H9 (cell line): Measurements from ENCODE around the gene ZSCAN29. TPM values are rescaled to one million over a fixed set of nuclear protein-coding genes. Genes with fewer than 3 reads are reported as not detected.

Source experiments
- DNase-seq: peaks from one replicate; pipeline ENCODE4 v3.0.0-alpha.2; 2017
- H2AFZ ChIP-seq: one replicate; pipeline ENCODE4 v1.6.1; 2013; ENCODE audit warnings: mild to moderate bottlenecking, low read length, control low read depth, moderate library complexity
- H2AK5ac ChIP-seq: 2 replicates; pipeline ENCODE4 v1.6.1; 2013; ENCODE audit warnings: low read length, control low read depth, mixed read lengths; ENCODE audit not compliant: insufficient read length
- H2BK120ac ChIP-seq: one replicate; pipeline ENCODE4 v1.6.1; 2013; ENCODE audit warnings: low read depth, mild to moderate bottlenecking, low read length, control low read depth, inconsistent platforms; ENCODE audit not compliant: poor library complexity, severe bottlenecking
- H2BK12ac ChIP-seq: 2 replicates; pipeline ENCODE4 v1.6.1; 2013; ENCODE audit warnings: low read length, control low read depth, mixed read lengths, low read depth; ENCODE audit not compliant: insufficient read length
- H2BK15ac ChIP-seq: 2 replicates; pipeline ENCODE4 v1.6.1; 2013; ENCODE audit warnings: low read depth, low read length, control low read depth
- H2BK20ac ChIP-seq: one replicate; pipeline ENCODE4 v1.6.1; 2013; ENCODE audit warnings: low read depth, mild to moderate bottlenecking, low read length, control low read depth, inconsistent platforms; ENCODE audit not compliant: poor library complexity, severe bottlenecking
- H2BK5ac ChIP-seq: 2 replicates; pipeline ENCODE4 v1.6.1; 2013; ENCODE audit warnings: low read length, control low read depth, mixed read lengths; ENCODE audit not compliant: insufficient read length
- H3K14ac ChIP-seq: 2 replicates; pipeline ENCODE4 v1.6.1; 2013; ENCODE audit warnings: low read length, control low read depth; ENCODE audit not compliant: insufficient read depth
- H3K18ac ChIP-seq: 2 replicates; pipeline ENCODE4 v1.6.1; 2013; ENCODE audit warnings: low read depth, mild to moderate bottlenecking, mixed read lengths, low read length, control low read depth; ENCODE audit not compliant: insufficient read length
- H3K23ac ChIP-seq: 2 replicates; pipeline ENCODE4 v1.6.1; 2013; ENCODE audit warnings: low read length, control low read depth, mixed read lengths, low read depth; ENCODE audit not compliant: insufficient read length
- H3K23me2 ChIP-seq: 2 replicates; pipeline ENCODE4 v1.6.1; 2013; ENCODE audit warnings: low read depth, mild to moderate bottlenecking, mixed read lengths, low read length, control low read depth; ENCODE audit not compliant: insufficient read length, poor library complexity, severe bottlenecking
- H3K27ac ChIP-seq: 2 replicates; pipeline ENCODE4 v1.5.1; 2013; ENCODE audit warnings: low read length, control low read depth, mixed read lengths, low read depth; ENCODE audit not compliant: insufficient read length
- H3K27me3 ChIP-seq: 2 replicates; pipeline ENCODE4 v1.6.1; 2013; ENCODE audit warnings: low read length, control low read depth, inconsistent platforms; ENCODE audit not compliant: insufficient read depth
- H3K4ac ChIP-seq: 2 replicates; pipeline ENCODE4 v1.6.1; 2013; ENCODE audit warnings: low read depth, mild to moderate bottlenecking, control low read depth, inconsistent platforms, low read length, moderate library complexity
- H3K4me1 ChIP-seq: 2 replicates; pipeline ENCODE4 v1.6.1; 2013; ENCODE audit warnings: low read length, control low read depth, inconsistent platforms; ENCODE audit not compliant: insufficient read depth
- H3K4me2 ChIP-seq: 2 replicates; pipeline ENCODE4 v1.6.1; 2013; ENCODE audit warnings: low read length, control low read depth, mixed read lengths; ENCODE audit not compliant: insufficient read length, insufficient read depth
- H3K56ac ChIP-seq: 2 replicates; pipeline ENCODE4 v1.6.1; 2013; ENCODE audit warnings: low read depth, mild to moderate bottlenecking, mixed read lengths, low read length, control low read depth; ENCODE audit not compliant: insufficient read length
- H3K79me1 ChIP-seq: 2 replicates; pipeline ENCODE4 v1.6.1; 2013; ENCODE audit warnings: low read depth, mild to moderate bottlenecking, moderate library complexity, low read length, control low read depth, inconsistent platforms; ENCODE audit not compliant: insufficient read depth, poor library complexity, severe bottlenecking
- H3K79me2 ChIP-seq: 2 replicates; pipeline ENCODE4 v1.6.1; 2013; ENCODE audit warnings: low read length, control low read depth, inconsistent platforms; ENCODE audit not compliant: insufficient read depth
- H3K9ac ChIP-seq: 2 replicates; pipeline ENCODE4 v1.6.1; 2013; ENCODE audit warnings: low read length, control low read depth, mixed read lengths; ENCODE audit not compliant: insufficient read length; ENCODE audit errors: extremely low read depth
- H3K9me3 ChIP-seq: one replicate; pipeline ENCODE4 v1.6.1; 2013; ENCODE audit warnings: low read depth, low read length, inconsistent platforms; ENCODE audit not compliant: control insufficient read depth
- H3T11ph ChIP-seq: one replicate; pipeline ENCODE4 v1.6.1; 2013; ENCODE audit warnings: mild to moderate bottlenecking, low read length, control low read depth, inconsistent platforms
- H4K20me1 ChIP-seq: one replicate; pipeline ENCODE4 v1.6.1; 2013; ENCODE audit not compliant: control insufficient read depth, insufficient read length, insufficient read depth
- H4K5ac ChIP-seq: 2 replicates; pipeline ENCODE4 v1.6.1; 2013; ENCODE audit warnings: low read depth, mild to moderate bottlenecking, mixed read lengths, low read length, control low read depth; ENCODE audit not compliant: insufficient read length
- H4K8ac ChIP-seq: replicated peaks from 2 replicates; pipeline ENCODE4 v1.6.1; 2013; ENCODE audit warnings: low read length, control low read depth, mixed read lengths, low read depth; ENCODE audit not compliant: insufficient read length
- H4K91ac ChIP-seq: 2 replicates; pipeline ENCODE4 v1.6.1; 2013; ENCODE audit warnings: low read depth, mild to moderate bottlenecking, moderate library complexity, mixed read lengths, low read length, control low read depth; ENCODE audit not compliant: insufficient read length
- H3K27ac Mint-ChIP-seq, 3 experiments: 2 replicates in 2 of 3; 3 replicates in 1 of 3; pipeline ENCODE4 v1.8.0; 2020 to 2021; ENCODE audit warnings: mixed read lengths in 3 of 3, mild to moderate bottlenecking in 1 of 3, moderate library complexity in 1 of 3
- H3K27me3 Mint-ChIP-seq: 2 replicates; pipeline ENCODE4 v1.8.0; 2021; ENCODE audit warnings: low read depth, mild to moderate bottlenecking, moderate library complexity, mixed read lengths
- H3K36me3 Mint-ChIP-seq, 3 experiments: 2 replicates in 2 of 3; 3 replicates in 1 of 3; pipeline ENCODE4 v1.8.0; 2020 to 2021; ENCODE audit warnings: low read depth in 3 of 3, mixed read lengths in 3 of 3; ENCODE audit not compliant: insufficient read depth in 1 of 3
- H3K4me1 Mint-ChIP-seq, 2 experiments: 2 replicates each; pipeline ENCODE4 v1.8.0; 2020; ENCODE audit warnings: mixed read lengths in 2 of 2
- H3K4me3 Mint-ChIP-seq, 2 experiments: 2 replicates in 1 of 2; 3 replicates in 1 of 2; pipeline ENCODE4 v1.8.0; 2020 to 2021; ENCODE audit warnings: mild to moderate bottlenecking in 2 of 2, mixed read lengths in 2 of 2, moderate library complexity in 1 of 2
- H3K9me3 Mint-ChIP-seq, 2 experiments: 2 replicates in 1 of 2; 3 replicates in 1 of 2; pipeline ENCODE4 v1.8.0; 2020; ENCODE audit warnings: mild to moderate bottlenecking in 2 of 2, mixed read lengths in 2 of 2, moderate library complexity in 1 of 2
- WGBS: extraction: QIAGEN DNeasy Blood & Tissue Kit; methylation state at CpG from one replicate; pipeline ENCODE4 v1.1.7; 2013; ENCODE audit warnings: missing lambda C conversion rate, low lambda C conversion rate, mixed read lengths; ENCODE audit not compliant: insufficient read length; ENCODE audit errors: extremely low coverage; 5-methylcytosine and 5-hydroxymethylcytosine counted together
- total RNA-seq: library from RNA; stranded (reverse); gene quantifications from 2 replicates; pipeline ENCODE4 v1.2.1, GENCODE V29; 2021
- TF ChIP-seq, protein P1 (sequence below): fragments of 200-600 bp; sonication (generic); conservative IDR thresholded peaks from 3 replicates; pipeline ENCODE4 v1.8.0; 2021; ENCODE audit warnings: antibody characterized with exemption, mild to moderate bottlenecking

The ZSCAN29 gene
- total RNA-seq, 1 experiment from 2014 or later, result 52.5 TPM

DNA sequence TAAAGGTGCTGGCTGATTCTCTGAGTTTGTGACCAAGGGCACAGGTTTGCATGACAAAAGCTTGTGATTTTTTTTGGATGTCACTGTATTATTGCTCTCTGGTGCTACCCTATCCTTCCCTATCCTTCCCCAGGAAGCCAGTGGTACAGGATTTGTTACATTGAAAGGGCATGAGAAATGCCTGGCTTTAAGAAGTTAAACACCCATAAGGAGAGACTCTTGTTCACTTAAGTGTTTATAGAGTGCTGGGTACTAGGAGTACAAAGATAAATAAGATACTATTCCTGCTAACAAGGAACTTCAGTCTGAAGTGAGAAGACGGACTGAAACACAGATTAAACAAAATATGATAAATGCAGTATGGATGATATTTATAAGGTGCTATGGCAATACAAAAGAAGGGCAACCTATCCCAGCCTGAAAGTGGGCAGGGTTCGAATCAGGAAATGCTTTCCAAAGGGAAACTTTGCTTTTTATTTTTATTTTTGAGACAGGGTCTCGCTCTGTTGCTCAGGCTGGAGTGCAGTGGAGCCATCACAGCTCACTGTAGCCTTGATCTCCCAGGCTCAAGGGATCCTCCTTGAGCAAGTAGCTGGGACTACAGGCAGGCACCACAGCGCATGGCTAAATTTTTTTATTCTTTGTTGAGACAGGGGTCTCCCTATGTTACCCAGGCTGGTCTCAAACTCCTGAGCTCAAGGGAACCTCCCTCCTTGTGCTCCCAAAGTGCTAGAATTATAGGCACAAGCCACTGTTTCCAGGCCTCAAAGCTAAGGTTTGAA, 51.7 kb downstream of the ZSCAN29 start:
- Histone ChIP-seq H2BK20ac (no peak overlapping the region), H4K5ac (no peak overlapping the region), H2BK15ac (no peak overlapping the region), H3K14ac (no peak overlapping the region), H4K20me1 (no peaks in the 10 kb centered on the region), H3K23ac (no peak overlapping the region), H3K27me3 (no peaks in the 10 kb centered on the region), H2AK5ac (no peak overlapping the region), H3K27ac (no peak overlapping the region), H2BK5ac (no peak overlapping the region), H3K9ac (no peak overlapping the region), H3K4me2 (no peak overlapping the region), H4K91ac (no peak overlapping the region), H3K4me1 (no peaks in the 10 kb centered on the region), H3K79me2 (no peaks in the 10 kb centered on the region), H3K56ac (no peak overlapping the region), H2BK120ac (no peak overlapping the region), H3K79me1 (no peaks in the 10 kb centered on the region), H2AFZ (no peak overlapping the region), H3K23me2 (no peaks in the 10 kb centered on the region), H3K18ac (no peak overlapping the region), H2BK12ac (no peak overlapping the region), H3T11ph (no peak overlapping the region), H3K4ac (no peak overlapping the region), H3K9me3 (no peaks in the 10 kb centered on the region), H4K8ac (no peak overlapping the region)
- no CpG with 5 or more reads among the region's 4 CpGs for WGBS
- Mint-ChIP-seq H3K4me1 (no peaks in the 10 kb centered on the region; a peak in 1 of 4 replicates), H3K4me3 (no peak overlapping the region), H3K36me3 (no peaks in the 10 kb centered on the region), H3K9me3 (no peaks in the 10 kb centered on the region), H3K27me3 (peaks cover 23% of the 10 kb centered on the region), H3K27ac (no peak overlapping the region)
- no peak for DNase-seq
- TF ChIP-seq, protein P1, sequence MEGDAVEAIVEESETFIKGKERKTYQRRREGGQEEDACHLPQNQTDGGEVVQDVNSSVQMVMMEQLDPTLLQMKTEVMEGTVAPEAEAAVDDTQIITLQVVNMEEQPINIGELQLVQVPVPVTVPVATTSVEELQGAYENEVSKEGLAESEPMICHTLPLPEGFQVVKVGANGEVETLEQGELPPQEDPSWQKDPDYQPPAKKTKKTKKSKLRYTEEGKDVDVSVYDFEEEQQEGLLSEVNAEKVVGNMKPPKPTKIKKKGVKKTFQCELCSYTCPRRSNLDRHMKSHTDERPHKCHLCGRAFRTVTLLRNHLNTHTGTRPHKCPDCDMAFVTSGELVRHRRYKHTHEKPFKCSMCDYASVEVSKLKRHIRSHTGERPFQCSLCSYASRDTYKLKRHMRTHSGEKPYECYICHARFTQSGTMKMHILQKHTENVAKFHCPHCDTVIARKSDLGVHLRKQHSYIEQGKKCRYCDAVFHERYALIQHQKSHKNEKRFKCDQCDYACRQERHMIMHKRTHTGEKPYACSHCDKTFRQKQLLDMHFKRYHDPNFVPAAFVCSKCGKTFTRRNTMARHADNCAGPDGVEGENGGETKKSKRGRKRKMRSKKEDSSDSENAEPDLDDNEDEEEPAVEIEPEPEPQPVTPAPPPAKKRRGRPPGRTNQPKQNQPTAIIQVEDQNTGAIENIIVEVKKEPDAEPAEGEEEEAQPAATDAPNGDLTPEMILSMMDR, result peak; percentile 25; the same call in 2 of the 3 replicates
